Gastroesophageal sphincter (tissue), 4 donors: ENCODE data around the gene FOXN1. TPM values are rescaled to one million over a fixed set of nuclear protein-coding genes. Genes with fewer than 3 reads are reported as not detected.

Experiments used
- ATAC-seq: fragments of 150-250 bp; one replicate; pipeline ENCODE4 v1.9.1; 2016; ENCODE audit warnings: mild to moderate bottlenecking, moderate library complexity
- H3K27ac ChIP-seq, 4 donors: fragments of 200-600 bp; sonication (generic) in 3 of 4; 1 replicate in 3 of 4; 2 replicates in 1 of 4; pipeline ENCODE4 v1.5.1; 2016 to 2019
- H3K27me3 ChIP-seq: fragments of 200-600 bp; sonication (generic); one replicate; pipeline ENCODE4 v1.5.1; 2019
- H3K36me3 ChIP-seq, 2 donors: fragments of 200-600 bp; sonication (generic); one replicate each; pipeline ENCODE4 v1.5.1; 2019; ENCODE audit warnings: control low read depth in 1 of 2
- H3K4me1 ChIP-seq, 3 donors: fragments of 200-600 bp; sonication (generic); 1 replicate in 2 of 3; 2 replicates in 1 of 3; pipeline ENCODE4 v1.5.1; 2016 to 2019; ENCODE audit warnings: control low read depth in 2 of 3
- H3K4me3 ChIP-seq, 2 donors: fragments of 200-600 bp; sonication (generic); one replicate each; pipeline ENCODE4 v1.5.1; 2019; ENCODE audit warnings: mild to moderate bottlenecking in 1 of 2, moderate library complexity in 1 of 2
- H3K9me3 ChIP-seq, 3 donors: fragments of 200-600 bp; sonication (generic); one replicate each; pipeline ENCODE4 v1.5.1; 2017 to 2019; ENCODE audit warnings: control low read depth in 2 of 3
- EP300 ChIP-seq: sonication (generic); formaldehyde crosslinking; IDR thresholded peaks from one replicate; pipeline ENCODE4 v1.6.1; 2017; ENCODE audit warnings: antibody characterized with exemption, mild to moderate bottlenecking
- POLR2A ChIP-seq, 2 donors: fragments of 450-650 bp; IDR thresholded peaks; one replicate each; pipeline ENCODE4 v1.6.1; 2017; ENCODE audit warnings: antibody characterized with exemption in 2 of 2, mild to moderate bottlenecking in 2 of 2, moderate library complexity in 1 of 2
- POLR2AphosphoS5 ChIP-seq: sonication (generic); formaldehyde crosslinking; IDR thresholded peaks from one replicate; pipeline ENCODE4 v1.6.1; 2017; ENCODE audit warnings: antibody characterized with exemption
- WGBS, 2 donors: methylation state at CpG; one replicate each; pipeline ENCODE4 v1.1.5; 2018; ENCODE audit warnings: low coverage in 1 of 2; 5-methylcytosine and 5-hydroxymethylcytosine counted together
- total RNA-seq, 4 donors: library from RNA; depleted of rRNA; stranded (reverse); fragments of >200 nt; gene quantifications; one replicate each; pipeline ENCODE4 v1.1.0, GENCODE V29; 2016
- TF ChIP-seq, protein P1 (sequence below), 4 experiments: fragments of 200-600 bp in 2 of 4; fragments of 450-650 bp in 2 of 4; sonication (generic) in 1 of 4; IDR thresholded peaks; one replicate each; pipeline ENCODE4 v1.5.1; 2017 to 2019; ENCODE audit warnings: antibody characterized with exemption in 4 of 4, mild to moderate bottlenecking in 2 of 4, moderate library complexity in 2 of 4

FOXN1 gene
- total RNA-seq, 4 donors from 2014 or later: 0.15 TPM; not detected in 3

DNA sequence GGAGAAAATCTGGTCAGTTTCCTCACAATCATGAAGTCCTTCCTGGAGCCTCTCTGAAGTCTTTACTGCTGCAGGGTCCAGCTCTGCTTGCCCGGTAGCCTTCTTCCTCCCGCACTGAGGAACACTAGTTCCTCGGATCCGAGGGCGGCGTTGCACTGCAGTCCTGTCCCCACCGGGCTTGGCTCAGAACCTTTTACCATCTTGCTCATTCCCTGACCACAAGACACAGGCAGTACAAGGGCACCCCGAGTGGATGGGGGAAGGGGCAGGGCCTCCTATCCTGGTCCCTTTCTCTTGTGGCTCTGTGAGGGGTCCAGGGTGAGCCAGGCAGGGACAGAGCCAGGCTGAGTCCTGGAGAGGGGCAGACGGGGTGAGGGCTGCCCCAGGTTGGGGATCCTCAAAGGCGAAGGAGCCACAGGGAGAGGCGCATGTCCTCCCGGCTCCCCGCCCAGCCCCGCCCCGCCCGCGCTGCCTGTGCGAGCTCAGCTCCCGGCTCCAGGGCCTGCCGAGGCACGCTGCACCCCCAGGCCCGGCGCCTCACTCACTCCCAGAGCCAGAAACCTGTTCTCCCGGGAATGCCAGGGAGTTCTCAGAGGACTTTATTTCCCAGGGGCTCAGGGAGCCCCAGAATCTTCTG is 1.5 kb downstream of the FOXN1 start:
- H3K9me3 ChIP-seq: no peaks in the 10 kb centered on the region
- no peak for ATAC-seq
- H3K27me3 ChIP-seq: peaks cover 76% of the 10 kb centered on the region
- TF ChIP-seq, protein P1, sequence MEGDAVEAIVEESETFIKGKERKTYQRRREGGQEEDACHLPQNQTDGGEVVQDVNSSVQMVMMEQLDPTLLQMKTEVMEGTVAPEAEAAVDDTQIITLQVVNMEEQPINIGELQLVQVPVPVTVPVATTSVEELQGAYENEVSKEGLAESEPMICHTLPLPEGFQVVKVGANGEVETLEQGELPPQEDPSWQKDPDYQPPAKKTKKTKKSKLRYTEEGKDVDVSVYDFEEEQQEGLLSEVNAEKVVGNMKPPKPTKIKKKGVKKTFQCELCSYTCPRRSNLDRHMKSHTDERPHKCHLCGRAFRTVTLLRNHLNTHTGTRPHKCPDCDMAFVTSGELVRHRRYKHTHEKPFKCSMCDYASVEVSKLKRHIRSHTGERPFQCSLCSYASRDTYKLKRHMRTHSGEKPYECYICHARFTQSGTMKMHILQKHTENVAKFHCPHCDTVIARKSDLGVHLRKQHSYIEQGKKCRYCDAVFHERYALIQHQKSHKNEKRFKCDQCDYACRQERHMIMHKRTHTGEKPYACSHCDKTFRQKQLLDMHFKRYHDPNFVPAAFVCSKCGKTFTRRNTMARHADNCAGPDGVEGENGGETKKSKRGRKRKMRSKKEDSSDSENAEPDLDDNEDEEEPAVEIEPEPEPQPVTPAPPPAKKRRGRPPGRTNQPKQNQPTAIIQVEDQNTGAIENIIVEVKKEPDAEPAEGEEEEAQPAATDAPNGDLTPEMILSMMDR (IDR thresholded peaks at IDR 0.05): no peak
- TF ChIP-seq POLR2AphosphoS5 (no peak), POLR2A (IDR thresholded peaks at IDR 0.05) (no peak), EP300 (no peak)
- no peak overlapping the region for H3K4me3 ChIP-seq
- 0% methylated on average over 3 of the region's 24 CpGs; no CpG with 5 or more reads in 1 of the 2 donors for WGBS, 2 donors
- no peaks in the 10 kb centered on the region for H3K4me1 ChIP-seq
- H3K27ac ChIP-seq: no peak overlapping the region
- H3K36me3 ChIP-seq: no peaks in the 10 kb centered on the region

DNA sequence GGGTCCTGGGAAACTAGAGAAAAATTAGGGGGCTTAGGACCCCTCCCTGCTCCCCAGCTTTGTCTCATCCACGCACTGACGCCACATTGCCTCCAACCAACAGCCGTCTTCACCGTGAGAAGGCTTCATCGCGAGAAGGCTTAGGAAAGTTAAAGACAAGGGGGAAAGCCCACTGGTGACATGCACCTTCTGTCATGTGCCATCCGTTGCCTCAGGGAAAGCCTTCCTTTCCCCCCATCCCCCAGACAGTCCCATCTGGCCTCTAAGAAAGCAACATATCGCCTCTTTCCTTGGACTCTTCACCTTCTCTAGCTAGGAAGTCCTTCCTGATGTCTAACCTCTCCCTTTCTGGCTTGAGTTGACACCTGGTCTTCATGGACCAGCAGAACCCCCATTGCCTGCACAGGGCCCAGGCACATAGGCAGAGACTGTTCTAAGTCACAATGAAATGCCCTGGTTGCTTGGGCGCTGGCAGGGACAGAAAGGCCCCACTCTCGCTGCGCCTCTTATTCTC is 2.1 kb downstream of the FOXN1 start:
- Histone ChIP-seq H3K9me3 (no peaks in the 10 kb centered on the region), H3K4me3 (no peak overlapping the region), H3K36me3 (no peaks in the 10 kb centered on the region), H3K27ac (no peak overlapping the region), H3K27me3 (peaks cover 80% of the 10 kb centered on the region), H3K4me1 (no peaks in the 10 kb centered on the region)
- 50 to 51% methylated on average over 1 to 8 of the region's 11 CpGs for WGBS, 2 donors
- TF ChIP-seq POLR2A (IDR thresholded peaks at IDR 0.05): no peak
- no peak for ATAC-seq

DNA sequence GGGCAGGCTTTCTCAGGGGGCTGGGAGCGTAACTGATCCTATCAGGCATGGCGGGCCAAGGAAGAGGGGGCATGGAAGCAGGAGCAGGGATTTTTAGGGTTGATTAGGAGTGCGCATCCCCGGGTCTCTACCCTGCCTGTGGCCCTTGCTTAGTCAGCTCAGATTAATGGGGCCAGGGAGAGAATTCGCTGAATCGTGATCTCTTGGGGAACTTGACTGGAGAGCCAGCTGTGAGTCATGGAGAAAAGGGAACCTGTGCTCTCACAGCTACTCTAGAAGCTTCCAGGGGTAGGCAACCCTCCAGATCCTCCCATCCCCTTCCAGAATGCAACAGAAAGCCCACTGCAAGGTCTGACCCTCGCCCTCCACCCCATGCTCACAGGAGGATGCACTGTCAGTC is 3.6 kb downstream of the FOXN1 start:
- TF ChIP-seq POLR2AphosphoS5: no peak
- TF ChIP-seq, protein P1 (IDR thresholded peaks at IDR 0.05): no peak
- TF ChIP-seq POLR2A (IDR thresholded peaks at IDR 0.05): no peak
- no peak for TF ChIP-seq EP300
- ATAC-seq: no peak
- no peaks in the 10 kb centered on the region for H3K36me3 ChIP-seq

DNA sequence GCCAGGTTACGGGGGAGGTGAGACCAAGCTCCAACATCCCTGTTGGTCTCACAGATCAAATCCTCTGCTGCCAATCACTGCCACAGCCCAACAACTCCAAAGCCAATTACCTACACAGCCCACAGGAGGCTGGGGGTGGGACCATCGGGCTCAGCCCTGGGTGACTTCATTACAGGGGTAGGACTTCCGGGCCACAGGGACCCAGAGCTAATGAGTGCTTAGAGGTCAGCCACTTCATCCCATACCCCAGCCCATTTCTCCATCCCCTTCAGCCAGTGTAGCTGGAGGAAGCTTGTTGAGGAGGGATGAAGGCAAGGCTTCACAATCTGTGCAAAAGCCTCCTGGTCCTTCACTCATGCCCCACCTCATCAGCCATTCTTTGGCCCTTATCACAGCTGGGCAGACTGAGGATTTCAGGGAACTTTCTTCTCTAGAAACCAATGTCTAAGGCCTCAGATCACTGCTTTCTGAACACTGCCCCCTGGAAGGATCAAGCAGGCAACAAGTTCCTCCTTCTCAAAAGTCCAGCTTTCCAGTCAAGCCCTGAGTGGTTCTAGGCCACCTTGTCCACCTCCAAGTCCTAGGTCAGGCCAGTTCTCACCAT is 5.8 kb downstream of the FOXN1 start:
- no peak for TF ChIP-seq POLR2A (IDR thresholded peaks at IDR 0.05)
- TF ChIP-seq EP300: no peak
- no peak for TF ChIP-seq POLR2AphosphoS5
- TF ChIP-seq, protein P1 (IDR thresholded peaks at IDR 0.05): no peak
- Histone ChIP-seq H3K36me3 (no peaks in the 10 kb centered on the region), H3K27ac (no peak overlapping the region), H3K4me3 (no peak overlapping the region), H3K4me1 (no peaks in the 10 kb centered on the region), H3K9me3 (no peaks in the 10 kb centered on the region), H3K27me3 (peaks cover 76% of the 10 kb centered on the region)
- 71% methylated on average over 2 of the region's 3 CpGs; no CpG with 5 or more reads in 1 of the 2 donors for WGBS, 2 donors
- ATAC-seq: no peak

More for the DNA sequence above, 3.6 kb downstream of the FOXN1 start:
- Histone ChIP-seq H3K27me3 (peaks cover 95% of the 10 kb centered on the region), H3K9me3 (no peaks in the 10 kb centered on the region), H3K4me3 (no peak overlapping the region), H3K27ac (no peak overlapping the region), H3K4me1 (no peaks in the 10 kb centered on the region)
- 63 to 78% methylated on average over 3 to 5 of the region's 7 CpGs for WGBS, 2 donors

DNA sequence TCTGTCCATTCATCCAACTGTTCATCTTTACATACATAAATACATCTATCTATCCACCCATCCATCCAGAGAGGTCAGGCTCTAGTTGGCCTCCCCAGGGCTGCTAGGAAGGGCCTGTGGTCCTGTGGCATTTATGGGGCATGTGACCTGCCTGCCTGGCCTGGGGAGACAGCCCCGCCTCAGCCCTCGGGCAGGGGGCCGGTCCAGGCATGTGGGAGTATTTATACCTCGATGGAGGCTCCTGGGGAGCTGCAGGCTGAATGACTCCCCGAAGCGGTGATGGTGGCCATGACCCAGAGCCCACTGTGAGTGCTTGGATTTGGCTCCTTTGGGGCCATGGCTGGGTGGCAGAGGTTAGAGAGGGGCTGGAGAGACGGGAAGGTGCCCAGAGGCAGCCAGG is 7.3 kb downstream of the FOXN1 start:
- ATAC-seq: no peak
- no peak overlapping the region for H3K27ac ChIP-seq
- no peaks in the 10 kb centered on the region for H3K9me3 ChIP-seq
- H3K27me3 ChIP-seq: peaks cover 61% of the 10 kb centered on the region
- TF ChIP-seq POLR2AphosphoS5 (no peak), EP300 (no peak), POLR2A (IDR thresholded peaks at IDR 0.05) (no peak)
- TF ChIP-seq, protein P1 (IDR thresholded peaks at IDR 0.05): no peak
- H3K4me1 ChIP-seq: no peaks in the 10 kb centered on the region
- no peaks in the 10 kb centered on the region for H3K36me3 ChIP-seq
- 61% methylated on average over 2 of the region's 7 CpGs; no CpG with 5 or more reads in 1 of the 2 donors for WGBS, 2 donors
- H3K4me3 ChIP-seq: no peak overlapping the region
